ENCODE results near the gene SPEM2.

- TF ChIP-seq CTCF (IDR thresholded peaks at IDR 0.05) (no peak), POLR2A (IDR thresholded peaks at IDR 0.05) (no peak)
These were observed 36.6 kb upstream of the SPEM2 start for GRCh38 chr17:7388856-7389255.

Data from thyroid gland (tissue), 4 donors.